BE2C (cell line): ENCODE results near the gene MSGN1. TPM values are rescaled to one million over a fixed set of nuclear protein-coding genes. Genes with fewer than 3 reads are reported as not detected.

Source experiments
- DNase-seq: peaks from one replicate; pipeline ENCODE4 v3.0.0-alpha.2; 2020
- H3K27me3 ChIP-seq: fragments of 250-450 bp; sonication (Bioruptor Pico); 2 replicates; pipeline ENCODE4 v1.5.1; 2020; ENCODE audit warnings: mild to moderate bottlenecking
- H3K36me3 ChIP-seq: fragments of 250-450 bp; sonication (Bioruptor Pico); 2 replicates; pipeline ENCODE4 v1.5.1; 2020; ENCODE audit warnings: mild to moderate bottlenecking
- H3K4me1 ChIP-seq: fragments of 250-450 bp; sonication (Bioruptor Pico); 2 replicates; pipeline ENCODE4 v1.5.1; 2020
- H3K4me3 ChIP-seq: 2 replicates; pipeline ENCODE4 v1.5.1; 2011; ENCODE audit warnings: low read depth, low read length
- H3K9me3 ChIP-seq: fragments of 250-450 bp; sonication (Bioruptor Pico); 2 replicates; pipeline ENCODE4 v1.5.1; 2020
- CTCF ChIP-seq: IDR thresholded peaks from 2 replicates; pipeline ENCODE4 v1.5.1; 2012; ENCODE audit warnings: mild to moderate bottlenecking, low read depth, low read length
- polyA plus RNA-seq: library from polyadenylated mRNA; unstranded; fragments of >200 nt; gene quantifications from one replicate; pipeline ENCODE4 v1.2.1, GENCODE V29; 2012; ENCODE audit warnings: low read depth, missing spikeins; ENCODE audit not compliant: insufficient read length, insufficient read depth

The MSGN1 gene
- not detected for polyA plus RNA-seq

- no peak within 1 kb of the TSS for H3K4me3 ChIP-seq
- H3K36me3 ChIP-seq, result no peaks in the 10 kb centered on the region
- H3K4me1 ChIP-seq, result peaks cover 20% of the 10 kb centered on the region
- TF ChIP-seq CTCF, result no peak
- no peak for DNase-seq
- H3K9me3 ChIP-seq, result no peaks in the 10 kb centered on the region
- no peaks in the 10 kb centered on the region for H3K27me3 ChIP-seq
Measured at GRCh38 chr2:17816396-17817245, at the start of gene MSGN1. Gene MSGN1 (plus strand): TSS chr2:17816460. CDS start chr2:17816519, 59 bp downstream.

GRCh38 chr2:17768894-17769293 is 47.4 kb upstream of the MSGN1 start:
- H3K9me3 ChIP-seq, result no peaks in the 10 kb centered on the region

GRCh38 chr2:17771956-17772355 is 44.3 kb upstream of the MSGN1 start:
- H3K4me1 ChIP-seq, result no peaks in the 10 kb centered on the region
- no peaks in the 10 kb centered on the region for H3K27me3 ChIP-seq
- no peak for TF ChIP-seq CTCF
- no peak for DNase-seq
- no peak overlapping the region for H3K4me3 ChIP-seq
- peaks cover 8% of the 10 kb centered on the region for H3K36me3 ChIP-seq
- H3K9me3 ChIP-seq, result no peaks in the 10 kb centered on the region

More at GRCh38 chr2:17768894-17769293, 47.4 kb upstream of the MSGN1 start:
- TF ChIP-seq CTCF, result no peak
- DNase-seq, result no peak
- no peak overlapping the region for H3K4me3 ChIP-seq
- no peaks in the 10 kb centered on the region for H3K27me3 ChIP-seq
- H3K4me1 ChIP-seq, result no peaks in the 10 kb centered on the region
- peaks cover 18% of the 10 kb centered on the region for H3K36me3 ChIP-seq

GRCh38 chr2:17772532-17772931 is 43.7 kb upstream of the MSGN1 start:
- Histone ChIP-seq H3K4me1 (no peaks in the 10 kb centered on the region), H3K27me3 (no peaks in the 10 kb centered on the region), H3K4me3 (no peak overlapping the region), H3K9me3 (no peaks in the 10 kb centered on the region), H3K36me3 (peaks cover 8% of the 10 kb centered on the region)
- no peak for DNase-seq
- no peak for TF ChIP-seq CTCF

GRCh38 chr2:17780546-17780945 is 35.7 kb upstream of the MSGN1 start:
- H3K27me3 ChIP-seq, result no peaks in the 10 kb centered on the region
- TF ChIP-seq CTCF, result no peak
- 0 out of 2 replicates have a peak, but pooled peaks cover 5% of the 10 kb centered on the region for H3K36me3 ChIP-seq
- no peaks in the 10 kb centered on the region for H3K9me3 ChIP-seq
- DNase-seq, result no peak
- no peak overlapping the region for H3K4me3 ChIP-seq
- H3K4me1 ChIP-seq, result no peaks in the 10 kb centered on the region

- H3K36me3 ChIP-seq, result 0 out of 2 replicates have a peak, but pooled peaks cover 5% of the 10 kb centered on the region
- H3K4me3 ChIP-seq, result no peak overlapping the region
- H3K27me3 ChIP-seq, result no peaks in the 10 kb centered on the region
- no peak for DNase-seq
- no peaks in the 10 kb centered on the region for H3K4me1 ChIP-seq
- no peak for TF ChIP-seq CTCF
- H3K9me3 ChIP-seq, result no peaks in the 10 kb centered on the region
Measured at GRCh38 chr2:17781482-17781881, 34.8 kb upstream of the MSGN1 start.
